ENCODE results near the gene CLIP1. TPM values are rescaled to one million over a fixed set of nuclear protein-coding genes. Genes with fewer than 3 reads are reported as not detected.

CLIP1 gene
- total and polyA plus RNA-seq, 2 experiments from 2014 or later, result 61.7 to 74.5 TPM

- no peak overlapping the region for H3K27ac ChIP-seq
- in situ Hi-C loops (cut with MboI), result no loop called here
- peaks cover 17% of the 10 kb centered on the region for H3K4me1 ChIP-seq (ENCODE audit: insufficient read depth)
- H3F3A ChIP-seq (ENCODE audit: insufficient read depth), result peaks cover 30% of the 10 kb centered on the region
- 97 to 98% methylated on average over 8 of the region's 8 CpGs for WGBS, 2 experiments (ENCODE audit: low coverage in 1 of 2, low lambda C conversion rate in 2 of 2, missing lambda C conversion rate in 2 of 2)
- no peak overlapping the region for H3K4me3 ChIP-seq
- no peaks in the 10 kb centered on the region for H3K27me3 ChIP-seq (replicated peaks; ENCODE audit: insufficient read depth)
- H3K4me2 ChIP-seq (ENCODE audit: unreplicated experiment), result no peak overlapping the region
- H4K20me1 ChIP-seq (ENCODE audit: insufficient read depth), result no peaks in the 10 kb centered on the region
- DNase-seq, result no peak
- H3K9me2 ChIP-seq (ENCODE audit: insufficient read depth), result no peaks in the 10 kb centered on the region
- no peaks in the 10 kb centered on the region for H3K79me2 ChIP-seq (ENCODE audit: insufficient read depth)
- H3K36me3 ChIP-seq (ENCODE audit: low read depth), result peaks cover 45% of the 10 kb centered on the region
- H3K9me3 ChIP-seq (ENCODE audit: low read depth), result no peaks in the 10 kb centered on the region
- H3K9ac ChIP-seq, result no peak overlapping the region
- TF ChIP-seq EZH2 (IDR thresholded peaks at IDR 0.05; ENCODE audit: insufficient read depth, poor library complexity, severe bottlenecking) (no peak), EZH2phosphoT487 (IDR thresholded peaks at IDR 0.05; ENCODE audit: insufficient read depth, low read depth) (no peak)
- H2AFZ ChIP-seq, result no peak overlapping the region
Observed at GRCh38 chr12:122352394-122352793, 70.1 kb downstream of the CLIP1 start.

GRCh38 chr12:122350141-122350848 lies 72.2 kb downstream of the CLIP1 start:
- Histone ChIP-seq H3K9ac (peak overlapping the region; percentile 39; the same call in 1 of the 2 replicates), H3K27ac (peak overlapping the region; percentile 78), H4K20me1 (ENCODE audit: insufficient read depth) (no peaks in the 10 kb centered on the region), H3K4me1 (ENCODE audit: insufficient read depth) (peaks cover 17% of the 10 kb centered on the region), H3K79me2 (ENCODE audit: insufficient read depth) (no peaks in the 10 kb centered on the region), H3K9me3 (ENCODE audit: low read depth) (no peaks in the 10 kb centered on the region), H3K9me2 (ENCODE audit: insufficient read depth) (no peaks in the 10 kb centered on the region), H3F3A (ENCODE audit: insufficient read depth) (peaks cover 30% of the 10 kb centered on the region), H3K4me3 (no peak overlapping the region), H3K27me3 (replicated peaks; ENCODE audit: insufficient read depth) (no peaks in the 10 kb centered on the region), H3K36me3 (ENCODE audit: low read depth) (peaks cover 59% of the 10 kb centered on the region), H3K4me2 (ENCODE audit: unreplicated experiment) (no peak overlapping the region), H2AFZ (no peak overlapping the region)
- in situ Hi-C loops (cut with MboI), result no loop called here
- 56% methylated on average over 7 of the region's 7 CpGs for WGBS, 2 experiments (ENCODE audit: low coverage in 1 of 2, low lambda C conversion rate in 2 of 2, missing lambda C conversion rate in 2 of 2)
- no peak for TF ChIP-seq EZH2 (IDR thresholded peaks at IDR 0.05; ENCODE audit: insufficient read depth, poor library complexity, severe bottlenecking)
- no peak for TF ChIP-seq EZH2phosphoT487 (IDR thresholded peaks at IDR 0.05; ENCODE audit: insufficient read depth, low read depth)
- DNase-seq, result peak; percentile 86

GRCh38 chr12:122349078-122349477 lies 73.4 kb downstream of the CLIP1 start:
- in situ Hi-C loops (cut with MboI), result no loop called here
- no peak for DNase-seq
- 98 to 99% methylated on average over 4 of the region's 4 CpGs for WGBS, 2 experiments (ENCODE audit: low coverage in 1 of 2, low lambda C conversion rate in 2 of 2, missing lambda C conversion rate in 2 of 2)
- peaks cover 56% of the 10 kb centered on the region for H3K36me3 ChIP-seq (ENCODE audit: low read depth)
- H3K4me1 ChIP-seq (ENCODE audit: insufficient read depth), result peaks cover 17% of the 10 kb centered on the region
- TF ChIP-seq EZH2phosphoT487 (IDR thresholded peaks at IDR 0.05; ENCODE audit: insufficient read depth, low read depth), result no peak
- no peak for TF ChIP-seq EZH2 (IDR thresholded peaks at IDR 0.05; ENCODE audit: insufficient read depth, poor library complexity, severe bottlenecking)
- H3K4me2 ChIP-seq (ENCODE audit: unreplicated experiment), result no peak overlapping the region
- H3K9me2 ChIP-seq (ENCODE audit: insufficient read depth), result no peaks in the 10 kb centered on the region
- no peaks in the 10 kb centered on the region for H3K79me2 ChIP-seq (ENCODE audit: insufficient read depth)
- no peak overlapping the region for H3K9ac ChIP-seq
- H3K4me3 ChIP-seq, result no peak overlapping the region
- peaks cover 30% of the 10 kb centered on the region for H3F3A ChIP-seq (ENCODE audit: insufficient read depth)
- no peaks in the 10 kb centered on the region for H3K27me3 ChIP-seq (replicated peaks; ENCODE audit: insufficient read depth)
- no peaks in the 10 kb centered on the region for H4K20me1 ChIP-seq (ENCODE audit: insufficient read depth)
- H3K9me3 ChIP-seq (ENCODE audit: low read depth), result no peaks in the 10 kb centered on the region
- no peak overlapping the region for H2AFZ ChIP-seq
- no peak overlapping the region for H3K27ac ChIP-seq

GRCh38 chr12:122348505-122348904 lies 74.0 kb downstream of the CLIP1 start:
- in situ Hi-C loops (cut with MboI), result no loop called here
- DNase-seq, result no peak
- WGBS, 2 experiments (ENCODE audit: low coverage in 1 of 2, low lambda C conversion rate in 2 of 2, missing lambda C conversion rate in 2 of 2), result 96 to 98% methylated on average over 4 of the region's 4 CpGs
- Histone ChIP-seq H3F3A (ENCODE audit: insufficient read depth) (peaks cover 30% of the 10 kb centered on the region), H2AFZ (no peak overlapping the region), H3K9ac (no peak overlapping the region), H3K9me2 (ENCODE audit: insufficient read depth) (no peaks in the 10 kb centered on the region), H3K27me3 (replicated peaks; ENCODE audit: insufficient read depth) (no peaks in the 10 kb centered on the region), H3K27ac (no peak overlapping the region), H3K79me2 (ENCODE audit: insufficient read depth) (no peaks in the 10 kb centered on the region), H3K36me3 (ENCODE audit: low read depth) (peaks cover 51% of the 10 kb centered on the region), H3K4me3 (no peak overlapping the region), H4K20me1 (ENCODE audit: insufficient read depth) (no peaks in the 10 kb centered on the region), H3K9me3 (ENCODE audit: low read depth) (no peaks in the 10 kb centered on the region), H3K4me2 (ENCODE audit: unreplicated experiment) (no peak overlapping the region), H3K4me1 (ENCODE audit: insufficient read depth) (peaks cover 17% of the 10 kb centered on the region)
- TF ChIP-seq EZH2 (IDR thresholded peaks at IDR 0.05; ENCODE audit: insufficient read depth, poor library complexity, severe bottlenecking), result no peak
- TF ChIP-seq EZH2phosphoT487 (IDR thresholded peaks at IDR 0.05; ENCODE audit: insufficient read depth, low read depth), result no peak
